Activated gamma-delta T cell (primary cell): ENCODE results near the gene SLAMF7.

ENCODE experiments used
- DNase-seq: peaks from one replicate; lab custom pipeline; 2025; lab: John Stamatoyannopoulos, UW

The SLAMF7 gene

DNA sequence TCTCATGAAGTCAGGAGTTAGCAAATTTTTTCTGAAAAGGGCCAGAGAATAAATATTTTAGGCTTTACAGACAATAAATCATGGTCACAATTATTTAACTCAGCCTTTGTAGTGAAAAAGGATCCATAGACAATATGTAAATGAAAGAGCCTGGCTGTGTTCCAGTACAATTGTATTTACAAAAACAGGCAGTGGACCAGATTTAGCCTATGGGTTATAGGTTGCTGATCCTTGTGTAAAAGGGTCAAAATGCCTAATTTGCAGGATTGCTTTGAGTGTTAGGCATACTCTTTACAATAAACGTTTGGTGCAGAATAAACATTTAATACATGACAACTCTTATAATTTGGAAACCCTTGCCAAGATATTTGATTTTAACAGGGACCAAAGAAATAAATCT, 6.5 kb downstream of the SLAMF7 start:
- DNase-seq: no peak

DNA sequence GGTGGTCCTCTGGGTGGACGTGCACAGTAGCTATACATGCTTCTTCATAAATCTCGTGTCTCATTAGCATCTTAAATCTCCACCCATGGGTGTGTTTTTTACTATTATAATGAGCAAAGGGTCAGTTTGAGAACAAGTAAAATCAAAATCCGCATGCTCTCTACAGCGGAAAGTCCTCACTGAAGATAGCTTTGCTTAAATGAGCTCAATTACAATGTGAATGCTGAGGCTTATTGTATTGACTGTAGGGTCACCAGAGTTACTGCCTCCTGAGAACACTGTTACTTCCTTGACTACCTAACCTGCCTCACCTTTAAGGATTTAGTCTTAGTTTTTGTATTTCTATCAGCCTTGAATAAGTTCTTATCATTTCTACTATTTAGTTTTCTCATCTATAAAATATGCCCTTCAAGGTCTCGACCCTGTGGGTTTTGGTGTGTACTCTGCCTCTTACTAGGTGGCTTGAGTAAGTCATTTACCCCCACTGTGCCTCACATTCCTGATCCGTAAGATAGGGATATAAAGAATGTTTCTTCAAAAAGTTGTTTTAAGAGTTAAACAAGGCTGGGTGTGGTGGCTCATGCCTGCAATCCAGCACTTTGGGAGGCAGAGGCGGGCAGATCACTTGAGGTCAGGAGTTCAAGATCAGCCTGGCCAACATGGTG, 7.9 kb downstream of the SLAMF7 start:
- no peak for DNase-seq

DNA sequence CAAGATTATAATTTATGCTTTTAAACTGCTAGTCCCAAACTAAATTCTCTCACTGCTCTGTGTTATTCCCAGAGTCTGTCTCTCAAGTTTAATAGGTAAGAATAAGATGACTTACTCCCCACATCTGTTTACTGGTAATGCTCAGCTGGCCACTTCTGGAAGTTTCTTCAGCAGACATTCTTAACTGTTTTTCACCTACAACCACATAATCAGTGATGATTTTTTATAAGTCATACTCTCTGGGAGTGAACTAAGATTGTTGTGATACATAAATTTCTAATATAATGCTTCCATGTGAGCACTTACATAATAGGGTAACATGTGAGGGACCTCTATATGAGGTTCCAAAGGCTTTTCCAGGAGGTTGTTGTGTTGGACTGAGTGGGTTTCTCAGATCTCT, 8.7 kb downstream of the SLAMF7 start:
- no peak for DNase-seq

DNA sequence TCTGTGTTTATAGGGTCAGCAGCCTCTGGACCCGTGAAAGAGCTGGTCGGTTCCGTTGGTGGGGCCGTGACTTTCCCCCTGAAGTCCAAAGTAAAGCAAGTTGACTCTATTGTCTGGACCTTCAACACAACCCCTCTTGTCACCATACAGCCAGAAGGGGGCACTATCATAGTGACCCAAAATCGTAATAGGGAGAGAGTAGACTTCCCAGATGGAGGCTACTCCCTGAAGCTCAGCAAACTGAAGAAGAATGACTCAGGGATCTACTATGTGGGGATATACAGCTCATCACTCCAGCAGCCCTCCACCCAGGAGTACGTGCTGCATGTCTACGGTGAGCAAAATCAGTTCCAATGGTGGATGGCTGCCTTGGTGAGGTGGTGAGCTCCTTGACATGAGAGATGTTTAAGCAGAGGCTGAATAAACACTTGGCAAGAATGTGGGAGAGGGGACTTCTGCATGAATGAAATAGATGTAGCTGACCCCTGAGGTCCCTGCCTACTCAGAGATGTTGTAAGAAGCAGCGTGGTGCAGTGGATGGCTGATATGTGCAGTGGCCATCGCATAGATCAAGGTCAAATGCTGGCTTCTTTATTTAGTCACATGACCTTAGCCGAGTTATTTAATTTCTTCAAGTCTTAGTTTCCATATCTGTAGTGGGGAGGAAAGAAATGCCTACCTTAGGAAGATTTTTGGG, 9.3 kb downstream of the SLAMF7 start:
- DNase-seq: no peak

DNA sequence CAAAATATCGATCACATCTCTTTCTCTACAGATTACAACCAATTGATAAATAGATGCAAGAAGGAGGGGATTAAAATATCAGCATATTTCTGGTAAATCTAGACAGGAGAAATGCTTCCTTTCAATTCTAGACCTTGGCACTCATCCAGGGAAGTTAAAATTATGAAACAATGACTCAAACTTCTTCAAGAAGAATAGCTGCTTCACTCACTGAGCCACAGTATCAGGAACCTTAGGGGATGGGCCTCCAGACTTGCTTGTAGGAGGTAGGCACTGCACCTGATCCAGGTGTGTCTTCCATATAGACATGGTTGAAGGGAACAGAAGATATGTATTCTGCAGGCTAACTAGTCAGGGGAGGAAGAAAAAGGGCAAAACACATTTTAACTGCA, 9.8 kb downstream of the SLAMF7 start:
- DNase-seq: no peak

- DNase-seq: no peak
Observed at GRCh38 chr1:160750608-160751007, 11.6 kb downstream of the SLAMF7 start.

DNA sequence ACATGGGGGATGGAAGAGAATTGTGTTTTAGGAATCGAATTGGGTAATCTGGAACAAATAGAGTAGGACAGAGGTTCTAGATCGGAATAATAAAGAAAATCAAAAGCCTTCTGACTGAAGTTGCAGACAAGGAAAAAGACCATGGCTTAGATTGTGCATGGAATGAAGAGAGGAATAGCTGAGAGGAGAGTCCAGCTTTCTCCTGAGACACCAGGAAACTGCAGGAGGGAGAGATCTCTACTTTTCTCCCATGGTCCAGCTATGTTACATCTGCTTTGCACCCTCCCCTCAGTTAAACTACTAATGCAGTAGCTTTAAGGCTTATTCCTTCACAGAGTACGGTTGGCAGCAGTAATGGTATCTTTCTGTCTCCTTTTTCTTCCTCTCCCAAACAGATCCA, 13.4 kb downstream of the SLAMF7 start:
- DNase-seq: no peak

GRCh38 chr1:160752924-160753323, 13.9 kb downstream of the SLAMF7 start:
- no peak for DNase-seq

- DNase-seq: no peak
Observed at GRCh38 chr1:160753594-160753993, 14.5 kb downstream of the SLAMF7 start.

DNA sequence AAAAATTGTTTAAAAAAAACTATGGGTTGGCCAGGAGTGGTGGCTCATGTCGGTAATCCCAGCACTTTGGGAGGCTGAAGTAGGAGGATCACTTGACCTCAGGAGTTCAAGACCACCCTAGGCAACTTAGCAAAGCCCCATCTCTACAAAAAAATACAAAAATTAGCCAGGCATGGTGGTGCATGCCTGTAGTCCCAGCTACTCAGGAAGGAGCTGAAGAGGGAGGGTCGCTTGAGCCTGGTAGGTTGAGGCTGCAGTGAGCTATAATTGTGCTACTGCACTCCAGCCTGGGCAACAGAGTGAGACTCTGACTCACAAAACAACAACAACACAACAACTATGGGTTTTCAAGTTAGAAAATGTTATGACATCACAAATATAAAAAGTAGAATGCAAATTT, 16.4 kb downstream of the SLAMF7 start:
- no peak for DNase-seq

GRCh38 chr1:160755911-160756848, 17.1 kb downstream of the SLAMF7 start:
- no peak for DNase-seq

DNA sequence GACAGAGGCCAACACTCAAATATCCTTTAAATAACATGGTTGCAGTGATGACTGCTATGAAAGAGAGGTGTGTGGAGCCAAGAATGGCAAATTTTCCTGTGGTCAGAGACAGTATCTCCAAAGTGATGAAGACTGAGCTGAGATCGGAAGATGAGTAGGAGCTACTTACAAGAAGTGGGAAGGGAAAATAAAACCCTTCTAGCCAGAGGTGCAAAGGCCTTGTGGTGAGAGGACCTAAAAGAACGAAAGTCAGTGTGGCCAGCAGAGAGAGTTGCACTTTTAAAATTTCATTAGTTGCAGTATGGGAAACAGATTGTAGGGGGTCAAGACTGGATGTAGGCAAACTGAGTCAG, 17.8 kb downstream of the SLAMF7 start:
- no peak for DNase-seq

- no peak for DNase-seq
Observed at GRCh38 chr1:160758521-160758920, 19.5 kb downstream of the SLAMF7 start.

GRCh38 chr1:160759740-160760139, 20.7 kb downstream of the SLAMF7 start:
- no peak for DNase-seq

- no peak for DNase-seq
Observed at GRCh38 chr1:160761046-160761445, 22.0 kb downstream of the SLAMF7 start.

GRCh38 chr1:160761886-160762285, 22.8 kb downstream of the SLAMF7 start:
- no peak for DNase-seq

GRCh38 chr1:160763993-160764392, 24.9 kb downstream of the SLAMF7 start:
- DNase-seq: no peak

GRCh38 chr1:160767395-160768294, 28.6 kb downstream of the SLAMF7 start:
- no peak for DNase-seq

- no peak for DNase-seq
Observed at GRCh38 chr1:160768295-160768657, 29.2 kb downstream of the SLAMF7 start.

GRCh38 chr1:160772331-160772730, 33.3 kb downstream of the SLAMF7 start:
- no peak for DNase-seq

DNA sequence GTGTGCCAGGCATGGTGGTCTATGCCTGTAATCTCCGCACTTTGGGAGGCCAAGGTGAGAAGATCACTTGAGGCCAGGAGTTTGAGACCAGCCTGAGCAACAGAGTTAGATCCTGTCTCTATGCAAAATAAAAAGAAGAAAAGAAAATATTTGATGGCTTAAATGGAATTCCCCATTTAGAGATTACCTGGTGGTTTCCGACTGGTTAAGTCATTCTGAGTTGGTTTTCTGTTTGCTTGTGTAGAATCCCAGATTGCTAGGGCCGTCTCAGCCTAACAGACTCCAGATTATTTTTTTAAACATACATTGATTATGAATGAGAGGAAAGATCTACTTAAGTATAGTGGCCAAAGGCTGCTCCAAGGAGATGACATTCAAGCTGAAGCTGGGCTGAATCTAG, 34.0 kb downstream of the SLAMF7 start:
- DNase-seq: no peak
